ENCODE results near the gene LRP1B.

Gene LRP1B

DNA sequence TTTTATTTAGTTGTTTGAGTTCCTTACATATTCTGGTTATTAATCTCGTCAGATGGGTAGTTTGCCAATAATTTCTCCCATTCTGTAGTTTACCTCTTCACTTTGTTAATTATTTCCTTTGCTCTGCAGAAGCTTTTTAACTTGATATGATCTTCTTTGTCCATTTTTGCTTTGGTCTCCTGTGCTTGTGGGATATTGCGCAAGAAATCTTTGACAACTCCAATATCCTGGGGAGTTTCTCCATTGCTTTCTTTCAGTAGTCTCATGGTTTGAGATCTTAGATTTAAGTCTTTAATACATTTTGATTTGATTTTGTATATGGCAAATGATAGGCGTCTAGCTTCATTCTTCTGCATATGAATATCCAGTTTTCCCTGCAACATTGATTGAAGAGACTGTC, 389.2 kb downstream of the LRP1B start:
- Histone ChIP-seq H3K9ac (no peak overlapping the region), H3K36me3 (ENCODE audit: insufficient read depth) (no peaks in the 10 kb centered on the region), H3K4me3 (IDR thresholded peaks at IDR 0.05; ENCODE audit: insufficient read depth, low read depth, low read length) (no peak overlapping the region), H2AFZ (ENCODE audit: low read depth) (no peak overlapping the region), H3K27me3 (ENCODE audit: insufficient read depth, low read depth) (no peaks in the 10 kb centered on the region), H3K27ac (no peak overlapping the region), H3K4me2 (no peak overlapping the region), H3K79me2 (ENCODE audit: insufficient read depth, low read depth) (no peaks in the 10 kb centered on the region), H3K4me1 (ENCODE audit: low read depth, poor library complexity, severe bottlenecking) (no peaks in the 10 kb centered on the region), H4K20me1 (ENCODE audit: insufficient read depth) (no peaks in the 10 kb centered on the region)
- no peak for TF ChIP-seq CTCF (conservative IDR thresholded peaks at IDR 0.05; ENCODE audit: low read depth, low read length)

- no peak overlapping the region for H3K9ac ChIP-seq
- no peak overlapping the region for H3K4me3 ChIP-seq (IDR thresholded peaks at IDR 0.05; ENCODE audit: insufficient read depth, low read depth, low read length)
- no peak overlapping the region for H3K27ac ChIP-seq
- no peaks in the 10 kb centered on the region for H4K20me1 ChIP-seq (ENCODE audit: insufficient read depth)
- H3K36me3 ChIP-seq (ENCODE audit: insufficient read depth) = no peaks in the 10 kb centered on the region
- no peaks in the 10 kb centered on the region for H3K27me3 ChIP-seq (ENCODE audit: insufficient read depth, low read depth)
- no peak overlapping the region for H2AFZ ChIP-seq (ENCODE audit: low read depth)
- no peak for TF ChIP-seq CTCF (conservative IDR thresholded peaks at IDR 0.05; ENCODE audit: low read depth, low read length)
- H3K79me2 ChIP-seq (ENCODE audit: insufficient read depth, low read depth) = no peaks in the 10 kb centered on the region
- no peaks in the 10 kb centered on the region for H3K4me1 ChIP-seq (ENCODE audit: low read depth, poor library complexity, severe bottlenecking)
- no peak overlapping the region for H3K4me2 ChIP-seq
Measured at GRCh38 chr2:141737492-141738255, 393.1 kb downstream of the LRP1B start.

DNA sequence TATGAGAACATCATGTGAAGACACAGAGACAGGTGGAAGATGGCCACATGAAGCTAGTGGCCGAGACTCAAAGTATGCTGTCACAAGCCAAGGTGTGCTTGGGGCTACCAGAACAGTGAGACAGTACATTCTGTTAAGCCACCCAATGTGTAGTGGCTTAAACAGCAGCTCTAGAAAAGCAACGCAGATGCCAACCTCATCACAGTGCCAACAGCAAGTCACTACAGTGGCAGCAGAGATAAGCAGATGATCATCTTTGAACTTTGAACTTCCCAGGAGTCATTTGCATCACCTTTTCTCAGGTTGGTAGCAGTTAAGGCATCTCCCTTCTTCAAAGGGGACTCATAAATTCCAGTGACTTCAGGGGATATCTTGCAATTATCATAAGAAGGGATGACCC, 394.4 kb downstream of the LRP1B start:
- Histone ChIP-seq H3K79me2 (ENCODE audit: insufficient read depth, low read depth) (no peaks in the 10 kb centered on the region), H3K9ac (no peak overlapping the region), H3K4me2 (no peak overlapping the region), H3K27me3 (ENCODE audit: insufficient read depth, low read depth) (no peaks in the 10 kb centered on the region), H3K4me3 (IDR thresholded peaks at IDR 0.05; ENCODE audit: insufficient read depth, low read depth, low read length) (no peak overlapping the region), H3K27ac (no peak overlapping the region), H4K20me1 (ENCODE audit: insufficient read depth) (no peaks in the 10 kb centered on the region), H3K4me1 (ENCODE audit: low read depth, poor library complexity, severe bottlenecking) (no peaks in the 10 kb centered on the region), H3K36me3 (ENCODE audit: insufficient read depth) (no peaks in the 10 kb centered on the region), H2AFZ (ENCODE audit: low read depth) (no peak overlapping the region)
- no peak for TF ChIP-seq CTCF (conservative IDR thresholded peaks at IDR 0.05; ENCODE audit: low read depth, low read length)

DNA sequence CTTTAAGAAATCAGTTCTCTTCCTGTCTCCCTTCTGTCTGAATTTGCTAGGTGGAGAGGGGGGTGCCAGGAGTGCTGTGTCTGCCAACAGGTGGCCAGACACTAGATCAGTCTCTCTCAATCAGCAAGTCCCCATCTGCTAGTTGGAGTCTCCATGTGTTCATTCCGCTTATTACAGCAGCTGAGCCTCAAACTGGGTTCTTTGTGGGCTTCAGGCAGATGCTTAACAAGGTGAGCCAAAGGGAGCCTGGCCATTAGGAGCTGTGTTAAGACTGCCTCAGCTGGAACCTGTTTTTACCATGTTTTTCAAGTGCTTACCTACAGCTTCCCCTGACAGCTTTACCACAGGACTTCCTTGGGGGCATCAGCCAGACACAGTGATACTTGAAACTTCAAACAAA, 401.9 kb downstream of the LRP1B start:
- no peaks in the 10 kb centered on the region for H3K4me1 ChIP-seq (ENCODE audit: low read depth, poor library complexity, severe bottlenecking)
- H3K27ac ChIP-seq = no peak overlapping the region
- H3K9ac ChIP-seq = no peak overlapping the region
- no peaks in the 10 kb centered on the region for H3K36me3 ChIP-seq (ENCODE audit: insufficient read depth)
- H3K79me2 ChIP-seq (ENCODE audit: insufficient read depth, low read depth) = no peaks in the 10 kb centered on the region
- no peaks in the 10 kb centered on the region for H3K27me3 ChIP-seq (ENCODE audit: insufficient read depth, low read depth)
- no peak for TF ChIP-seq CTCF (conservative IDR thresholded peaks at IDR 0.05; ENCODE audit: low read depth, low read length)
- H2AFZ ChIP-seq (ENCODE audit: low read depth) = no peak overlapping the region; the same call in 1 of the 2 replicates
- H3K4me3 ChIP-seq (IDR thresholded peaks at IDR 0.05; ENCODE audit: insufficient read depth, low read depth, low read length) = no peak overlapping the region
- H3K4me2 ChIP-seq = no peak overlapping the region
- H4K20me1 ChIP-seq (ENCODE audit: insufficient read depth) = no peaks in the 10 kb centered on the region

All from KMS-11 (cell line).